Measurements from ENCODE around the gene MLN.

MLN gene

DNA sequence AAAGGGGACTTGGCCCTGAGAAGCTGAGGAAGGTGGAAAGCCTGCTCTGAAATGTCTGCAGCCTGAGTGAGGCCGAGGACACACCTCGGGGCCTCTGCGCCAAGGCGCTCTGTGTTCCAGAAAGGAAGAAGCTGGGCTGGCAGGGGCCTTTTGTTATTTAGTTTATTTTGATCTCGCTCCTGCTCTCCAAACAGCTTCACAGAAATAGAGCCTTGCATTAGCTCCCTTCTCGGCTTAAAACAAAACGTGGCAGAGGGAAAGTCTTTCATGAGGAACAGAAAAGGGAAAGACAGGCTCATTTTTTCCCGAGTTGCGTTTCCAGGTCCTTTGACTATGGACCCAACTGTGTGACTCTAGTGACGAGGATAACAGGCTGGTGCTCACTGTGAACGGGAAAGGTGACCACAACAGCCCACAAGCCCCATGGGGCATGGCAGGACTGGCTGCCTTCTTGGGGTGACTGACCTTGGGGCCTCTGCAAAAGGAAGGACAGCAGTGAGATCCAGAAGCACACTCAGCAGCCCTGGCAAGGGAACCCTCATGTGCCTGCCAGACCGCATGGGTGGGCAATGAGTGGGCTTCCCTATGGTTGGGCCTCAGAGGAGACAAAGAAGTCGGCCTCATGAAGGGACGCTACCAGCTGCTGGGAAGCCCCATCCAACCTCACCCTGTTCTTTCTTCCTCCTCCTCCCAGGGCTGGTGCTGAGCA is 33.5 kb downstream of the MLN start:
- no peak for DNase-seq

DNA sequence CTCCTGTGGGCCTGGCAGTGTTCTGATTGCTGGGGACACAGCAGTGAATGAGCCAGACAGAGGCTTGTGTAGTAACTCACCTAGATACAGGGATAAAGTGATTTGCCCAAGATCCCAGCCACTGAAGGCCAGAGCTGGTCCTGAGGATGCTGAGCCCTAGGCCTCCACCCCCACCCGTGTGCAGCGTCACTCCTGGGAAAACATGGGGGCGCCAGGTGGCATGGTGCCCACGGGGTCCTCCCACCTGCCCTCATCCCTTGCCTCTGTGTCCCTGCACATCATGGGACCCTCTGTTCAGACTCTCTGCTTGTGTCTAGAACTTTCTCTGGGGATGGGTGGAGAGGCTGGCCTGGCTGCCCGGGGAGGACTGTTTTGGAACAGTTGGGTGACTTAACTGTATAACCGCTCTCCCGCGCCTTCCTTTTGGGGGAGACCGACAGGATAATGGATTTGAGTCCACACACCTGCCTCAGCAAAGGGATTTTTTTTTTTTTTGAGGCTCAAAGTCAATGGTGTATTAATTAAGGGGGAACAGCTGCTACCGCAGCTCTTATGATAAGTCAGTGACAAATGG is 34.5 kb downstream of the MLN start:
- no peak for DNase-seq

DNA sequence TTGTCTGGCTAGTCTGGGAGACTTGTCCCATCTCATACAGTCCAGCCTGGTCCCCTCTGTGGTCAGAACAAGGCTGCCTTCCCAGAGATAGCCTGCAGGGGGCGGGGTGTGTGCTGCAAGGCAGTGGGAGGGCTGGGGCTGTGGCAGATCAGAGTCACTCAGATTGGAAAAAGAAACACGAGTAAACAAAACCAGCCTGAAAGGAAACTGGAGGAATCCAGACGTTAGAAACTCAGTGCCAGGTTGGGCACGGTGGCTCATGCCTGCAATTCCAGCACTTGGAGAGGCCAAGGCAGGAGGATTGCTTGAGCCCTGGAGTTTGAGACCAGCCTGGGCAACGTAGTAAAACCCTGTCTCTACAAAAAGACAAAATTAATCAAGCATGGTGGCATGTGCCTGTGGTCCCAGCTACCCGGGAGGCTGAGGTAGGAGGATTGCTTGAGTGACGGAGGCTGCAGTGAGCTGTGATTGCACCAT is 35.1 kb downstream of the MLN start:
- DNase-seq, result peak; percentile 82

DNA sequence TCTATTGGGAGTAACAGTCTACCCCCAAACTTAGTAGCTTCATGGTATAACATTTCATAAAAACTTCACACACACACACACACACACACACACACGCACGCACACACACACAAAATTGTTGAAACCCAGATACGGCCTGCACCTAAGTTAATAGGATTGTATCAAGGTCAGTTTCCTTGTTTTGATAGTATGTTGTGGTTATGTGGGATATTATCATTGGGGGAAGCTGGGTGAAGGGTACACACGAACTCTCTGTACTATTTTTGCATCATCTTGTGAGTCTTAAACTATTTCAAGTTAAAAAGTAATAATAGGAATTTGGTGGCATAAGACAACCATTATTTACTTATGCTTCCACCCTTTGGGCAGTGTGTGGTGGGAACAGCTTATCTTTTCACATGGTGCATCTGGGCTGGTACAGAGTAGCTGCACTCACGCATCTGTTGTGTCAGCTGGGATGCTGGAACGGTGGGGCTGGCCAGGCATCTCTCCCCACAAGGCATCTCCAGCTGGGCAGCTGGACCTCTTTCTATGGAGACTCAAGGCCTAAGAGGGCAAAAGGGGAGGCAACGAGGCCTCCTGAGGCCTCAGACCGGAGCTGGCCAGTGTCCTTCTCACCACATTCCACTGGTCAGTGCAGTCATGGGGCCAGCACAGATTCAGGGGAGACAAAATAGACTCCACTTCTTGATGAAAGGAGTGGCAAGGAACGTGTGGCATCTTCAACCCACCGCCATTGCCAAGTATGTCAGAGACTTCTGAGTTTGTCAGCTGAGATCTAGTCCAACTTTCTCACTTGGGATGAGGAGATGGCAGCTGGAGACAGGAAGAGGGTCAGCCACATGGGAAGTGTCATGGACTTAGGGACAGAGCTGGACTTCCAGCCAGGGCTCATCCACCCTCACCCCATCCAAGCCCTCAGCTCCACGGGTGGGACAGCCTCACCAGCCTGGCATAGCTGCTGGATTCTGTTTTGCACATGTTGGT is 36.6 kb downstream of the MLN start:
- DNase-seq, result no peak

DNA sequence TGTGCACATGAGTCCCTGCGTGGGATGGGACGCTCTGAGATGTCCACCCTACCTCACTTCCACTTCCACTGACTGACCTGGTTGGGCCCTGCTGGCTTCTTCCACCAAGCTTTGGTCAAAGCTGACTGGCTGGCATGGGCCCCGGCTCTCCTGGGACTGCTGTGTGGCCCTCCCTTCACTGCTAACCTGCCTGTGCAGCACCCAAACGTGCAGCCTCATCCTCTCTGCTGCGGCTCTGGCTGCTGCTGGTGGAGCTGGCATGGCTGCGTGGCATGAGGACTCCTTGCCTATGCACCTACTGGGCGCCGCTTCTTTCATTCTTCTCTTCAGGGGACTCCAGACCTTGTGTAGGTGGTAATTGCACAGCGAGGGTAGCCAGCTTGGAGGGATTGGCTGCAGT is 38.4 kb downstream of the MLN start:
- DNase-seq, result no peak

DNA sequence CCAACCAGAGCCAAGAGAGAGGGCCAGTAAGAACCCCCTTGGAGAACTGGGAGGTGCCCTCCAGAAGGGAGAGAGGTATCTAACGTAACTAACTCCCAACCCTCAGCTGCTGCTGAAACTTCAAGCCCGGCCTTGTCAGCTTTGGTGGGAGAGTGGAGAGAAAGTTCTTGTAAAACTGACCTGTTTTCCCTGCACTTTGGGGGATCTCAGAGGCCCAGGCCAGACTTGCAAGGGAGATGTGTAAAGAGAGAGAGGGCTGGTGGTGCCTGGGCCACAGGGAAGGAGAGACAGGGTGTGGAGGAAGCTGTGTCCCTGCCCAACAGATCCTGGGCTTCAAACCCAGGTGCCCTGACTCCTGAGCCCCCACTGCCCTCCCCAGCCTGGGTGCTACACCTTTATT is 39.8 kb downstream of the MLN start:
- no peak for DNase-seq

DNA sequence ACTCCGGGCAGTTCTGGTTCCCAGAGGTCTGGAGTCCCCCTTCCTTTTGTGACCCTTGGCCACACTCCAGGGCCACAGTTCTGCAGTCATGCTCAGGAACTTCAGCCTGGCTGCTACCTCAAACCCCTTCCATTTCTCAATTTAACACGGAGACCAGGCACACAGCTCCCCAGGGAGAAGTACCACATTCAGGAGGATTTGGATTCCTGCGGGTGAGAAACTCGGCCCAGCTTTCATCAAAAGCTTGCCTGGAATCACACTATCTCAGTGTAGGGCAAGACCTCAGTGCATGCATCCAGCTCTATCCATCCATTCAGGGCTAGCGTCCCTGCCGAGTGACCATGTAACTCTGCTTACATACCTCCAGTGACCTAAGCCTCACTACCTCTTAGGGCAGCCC is 40.3 kb downstream of the MLN start:
- DNase-seq, result no peak

DNA sequence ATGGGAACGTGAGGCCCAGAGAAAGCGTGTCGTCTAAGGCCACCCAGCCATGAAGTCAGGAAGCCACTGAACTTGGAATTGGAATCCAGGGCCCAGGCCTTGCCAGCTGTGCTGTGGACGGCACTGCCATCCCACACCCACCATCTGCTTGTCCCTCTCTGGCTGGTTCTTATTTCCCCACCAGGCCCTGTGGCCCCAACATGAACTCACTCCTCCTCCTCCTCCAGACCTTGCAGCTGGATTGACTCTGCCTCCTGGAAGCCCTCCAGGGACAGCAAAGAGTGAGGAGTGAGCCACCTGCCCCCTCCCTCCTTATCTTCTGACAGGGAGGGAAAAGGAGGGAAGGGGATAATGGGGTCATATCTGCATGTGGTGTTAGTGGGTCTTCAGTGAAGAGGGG is 41.1 kb downstream of the MLN start:
- no peak for DNase-seq

DNA sequence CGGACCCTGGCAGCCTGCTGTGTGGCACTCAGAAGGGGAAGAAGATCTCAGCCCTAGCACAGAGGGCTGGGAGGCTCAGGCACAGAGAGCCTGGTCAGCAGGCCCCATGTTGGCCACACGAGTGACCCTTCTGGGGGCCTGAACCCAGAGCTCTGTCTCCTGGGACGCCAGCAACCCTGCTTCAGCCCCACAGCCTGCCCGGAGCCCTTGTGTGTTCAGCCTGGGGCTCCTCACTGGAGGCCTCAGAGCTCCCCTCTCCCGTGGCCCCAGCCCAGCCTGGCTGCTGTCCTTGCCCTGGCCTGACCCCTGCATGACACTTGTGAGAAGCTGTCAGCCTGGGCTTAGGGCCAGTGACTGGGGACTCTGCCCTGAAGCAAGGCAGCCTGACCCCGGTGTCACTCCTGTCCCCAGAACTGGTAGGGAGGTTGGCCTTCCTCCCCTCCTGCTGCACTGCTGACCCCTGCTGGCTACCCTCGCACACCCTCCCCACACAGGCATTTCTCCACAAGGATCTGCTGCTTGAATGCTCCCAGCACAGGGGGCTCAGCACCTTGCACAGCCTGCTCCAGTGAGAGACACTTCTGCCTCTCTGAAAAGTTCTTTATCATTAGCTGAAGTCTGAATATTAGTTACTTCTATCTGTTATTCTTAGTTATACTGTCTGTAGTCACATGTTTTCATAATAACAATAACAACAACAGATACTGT is 41.7 kb downstream of the MLN start:
- DNase-seq, result no peak

DNA sequence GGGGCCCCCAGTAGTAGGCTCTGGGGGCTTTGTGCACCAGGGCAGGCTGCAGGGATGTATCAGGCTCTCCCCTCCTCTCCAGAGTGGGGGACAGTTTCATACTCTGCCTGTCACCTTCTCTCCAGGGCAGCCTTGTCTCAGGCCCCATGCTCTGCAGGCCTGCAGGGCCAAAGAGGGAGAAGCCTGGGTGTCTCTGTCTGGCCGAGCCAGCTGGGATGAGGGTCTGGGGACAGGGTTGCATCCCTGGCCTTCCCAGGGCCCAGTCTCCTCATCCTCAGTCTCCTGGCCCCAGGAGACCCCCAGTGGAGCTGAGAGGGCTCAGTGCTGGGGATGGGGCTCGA is 42.3 kb downstream of the MLN start:
- no peak for DNase-seq

DNA sequence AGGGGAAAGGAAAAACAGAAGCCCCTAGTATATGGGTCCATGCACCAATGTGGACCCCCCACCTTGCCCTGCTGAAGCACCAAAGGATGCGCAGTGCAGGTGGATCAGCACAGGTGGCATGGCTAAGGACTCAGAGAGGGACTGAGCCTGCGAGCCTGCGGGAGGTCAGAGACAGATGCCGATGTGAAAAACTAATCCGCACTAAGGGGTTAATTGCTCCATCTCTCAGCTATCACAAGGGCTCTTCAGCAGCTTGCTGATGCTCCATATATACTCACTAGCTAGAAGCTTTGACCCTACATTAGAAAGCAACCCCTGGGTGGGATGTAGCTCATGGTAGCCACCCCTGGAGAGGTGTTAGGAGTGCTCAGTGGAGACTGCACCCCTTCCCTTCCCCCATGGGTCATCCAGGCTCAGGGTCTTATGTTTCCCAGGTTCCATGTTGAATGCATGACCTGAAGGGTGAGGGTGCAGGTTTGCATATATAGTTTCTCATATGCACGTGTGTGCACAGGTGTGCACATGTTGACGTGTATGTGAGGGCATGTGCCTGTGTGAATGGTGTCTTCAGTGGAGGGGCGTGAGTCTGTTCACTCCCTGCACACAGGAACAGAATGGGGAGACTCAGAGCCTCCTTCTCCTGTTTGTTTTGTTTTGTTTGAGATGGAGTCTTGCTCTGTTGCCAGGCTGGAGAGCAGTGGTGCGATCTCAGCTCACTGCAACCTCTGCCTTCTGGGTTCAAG is 43.7 kb downstream of the MLN start:
- DNase-seq, result no peak

DNA sequence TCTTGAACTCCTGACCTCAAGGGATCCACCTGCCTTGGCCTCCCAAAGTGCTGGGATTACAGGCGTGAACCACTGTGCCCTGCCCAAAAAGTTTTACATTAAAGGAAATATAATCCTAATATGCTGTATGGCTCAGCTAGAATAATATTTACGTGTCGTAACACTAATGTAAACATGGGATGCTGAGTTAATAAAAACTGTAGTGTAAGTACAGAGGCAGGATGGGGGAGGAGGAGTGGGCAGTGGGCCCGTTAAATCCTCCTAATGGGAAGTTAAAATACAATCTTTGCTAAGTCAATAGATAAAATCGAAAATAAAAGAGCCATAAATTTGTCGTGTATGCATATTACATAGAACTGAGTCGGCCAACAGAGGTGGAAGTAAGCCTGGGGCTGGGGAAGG is 45.0 kb downstream of the MLN start:
- no peak for DNase-seq

DNA sequence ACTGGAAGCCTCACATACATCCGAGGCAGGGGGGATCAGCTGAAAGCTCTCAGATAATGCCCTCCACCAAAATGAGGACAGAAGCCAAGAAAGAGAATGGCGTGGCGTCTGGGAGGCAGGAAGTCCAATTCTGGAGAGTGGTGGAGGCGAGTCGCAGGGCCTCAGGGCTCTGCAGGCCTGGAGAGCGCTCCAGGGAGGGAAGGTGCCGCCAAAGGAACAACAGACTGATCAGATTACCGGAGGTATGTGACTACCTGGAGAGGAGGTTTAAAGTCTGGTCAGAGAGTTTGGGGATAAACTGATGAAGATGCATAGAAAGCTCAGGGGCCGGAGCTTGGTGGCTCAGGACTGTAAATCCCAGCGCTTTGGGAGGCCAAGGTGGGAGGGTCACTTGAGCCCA is 45.9 kb downstream of the MLN start:
- no peak for DNase-seq

DNA sequence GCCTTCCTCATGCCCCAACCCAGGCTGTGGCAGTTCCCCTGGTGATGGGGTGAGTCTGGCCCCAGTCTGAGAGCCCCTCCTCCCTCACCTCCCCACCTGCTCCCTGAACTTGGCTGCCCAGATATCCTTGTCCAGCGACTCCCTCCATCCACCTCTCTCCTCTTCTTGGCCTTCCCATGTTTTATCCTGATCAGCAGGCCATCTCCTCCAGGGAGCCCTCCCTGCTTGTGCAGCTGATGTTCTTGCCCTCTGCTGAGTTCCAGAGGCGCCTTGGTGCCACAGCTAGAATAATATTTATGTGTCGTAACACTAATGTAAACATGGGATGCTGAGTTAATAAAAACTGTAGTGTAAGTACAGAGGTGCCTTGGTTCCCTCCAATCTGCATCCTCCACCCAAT is 46.7 kb downstream of the MLN start:
- DNase-seq, result no peak

DNA sequence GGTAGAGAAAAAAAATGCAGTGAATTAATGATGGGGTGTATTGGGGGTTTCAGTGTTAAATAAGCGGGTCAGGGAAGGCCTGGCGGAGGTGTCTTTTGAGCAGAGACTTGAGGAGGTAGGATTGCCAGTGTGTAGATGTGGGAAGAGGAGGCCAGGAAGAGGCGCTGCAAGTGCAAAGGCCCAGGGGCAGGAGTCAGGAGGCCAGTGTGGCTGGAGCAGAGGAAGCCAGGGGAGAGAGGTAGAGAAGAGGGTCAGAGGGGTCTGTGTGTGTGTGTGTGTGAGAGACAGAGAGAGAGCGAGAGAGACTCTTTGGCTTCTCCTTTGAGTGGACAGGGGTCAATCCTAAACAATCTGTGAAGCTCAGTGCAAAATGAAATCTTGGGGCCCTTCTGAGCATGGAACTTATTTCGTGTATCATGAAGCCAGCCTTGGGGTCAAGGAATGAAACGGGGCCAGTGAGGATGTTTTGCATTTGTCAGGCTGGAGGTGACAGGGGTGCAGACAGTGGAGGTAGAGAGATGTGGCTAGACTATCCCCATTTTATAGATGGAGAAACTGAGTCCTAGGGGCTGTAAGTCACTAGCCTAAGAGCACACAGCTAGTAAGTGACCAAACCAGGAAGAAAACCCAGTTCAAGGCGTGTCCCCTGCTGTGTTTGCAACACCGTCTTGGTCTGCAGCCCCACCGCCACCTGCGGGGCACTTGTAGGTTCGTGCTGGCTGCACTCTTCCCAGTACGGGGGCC is 47.4 kb downstream of the MLN start:
- no peak for DNase-seq

DNA sequence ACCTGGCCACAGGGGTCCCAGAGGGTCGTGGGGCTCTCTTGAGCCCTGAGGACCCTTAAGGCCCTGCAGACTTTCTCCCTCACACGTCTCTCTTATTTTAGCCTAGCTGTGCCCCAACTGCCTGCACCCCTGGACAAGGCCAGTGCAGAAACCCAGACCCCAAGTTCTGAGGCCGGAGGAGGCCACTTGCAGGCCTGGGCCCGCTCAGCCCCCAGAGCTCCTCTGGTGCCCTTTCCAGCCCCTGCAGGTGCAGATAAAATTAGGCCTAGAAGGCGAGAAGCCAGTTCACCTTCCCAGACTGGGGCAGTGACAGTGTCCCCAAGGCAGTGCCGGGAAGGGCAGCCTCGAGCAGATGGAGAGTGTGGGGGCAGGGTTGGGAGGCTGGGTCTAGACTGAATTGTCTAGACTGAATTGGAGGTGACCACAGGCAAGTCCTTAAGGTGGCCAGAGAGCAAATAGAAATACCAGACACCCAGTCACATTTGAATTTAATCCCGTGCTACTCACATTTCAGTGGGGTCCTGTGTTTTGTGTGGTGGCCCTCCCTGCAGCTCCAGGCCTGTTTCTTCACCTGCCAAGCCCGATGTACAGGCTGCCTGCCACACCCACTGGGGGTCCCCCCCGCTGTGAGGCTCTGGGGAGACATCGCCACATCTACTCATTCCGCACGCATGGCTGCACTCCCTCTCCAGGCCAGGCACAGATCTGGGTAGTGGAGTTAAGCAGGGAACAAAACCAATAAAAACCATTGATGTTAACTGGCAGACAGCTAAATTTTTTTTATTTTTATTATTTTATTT is 48.5 kb downstream of the MLN start:
- DNase-seq, result no peak

DNA sequence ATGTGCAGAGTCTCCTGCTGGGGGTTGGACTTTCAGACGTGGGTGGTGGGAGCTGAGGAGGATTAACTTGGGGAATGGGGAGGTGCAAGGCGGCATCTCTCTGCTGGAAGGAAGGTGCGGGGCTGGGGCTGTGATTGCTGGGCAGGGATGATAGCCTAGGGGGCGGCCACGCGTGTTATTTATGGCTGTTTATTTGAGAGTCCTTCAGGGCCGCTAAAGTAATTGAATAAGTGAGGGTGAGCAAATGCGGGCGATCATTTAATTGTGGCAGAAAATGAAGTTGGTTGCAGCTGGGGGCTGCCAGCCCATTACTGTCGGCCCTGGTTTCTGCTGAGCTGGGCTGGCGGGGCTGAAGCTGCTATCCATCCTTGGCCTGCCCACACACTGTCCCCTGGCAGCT is 49.6 kb downstream of the MLN start:
- DNase-seq, result no peak

DNA sequence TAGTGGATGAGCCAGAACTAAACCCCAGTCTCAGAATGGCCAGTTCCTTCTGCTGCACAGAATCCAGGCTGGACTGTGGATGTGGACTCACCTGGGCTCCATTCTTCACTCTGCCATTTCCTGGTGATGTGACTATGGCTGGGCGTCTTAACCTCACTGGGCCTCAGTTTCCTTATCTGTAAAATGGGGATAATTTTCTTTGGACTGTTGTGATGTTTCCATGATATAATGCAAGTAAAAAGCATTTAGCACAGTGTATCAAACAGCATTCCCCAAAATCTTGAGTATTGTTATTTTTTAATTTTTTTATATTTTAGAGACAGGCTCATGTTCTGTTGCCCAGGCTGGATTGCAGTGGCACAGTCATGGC is 51.2 kb downstream of the MLN start:
- no peak for DNase-seq

DNA sequence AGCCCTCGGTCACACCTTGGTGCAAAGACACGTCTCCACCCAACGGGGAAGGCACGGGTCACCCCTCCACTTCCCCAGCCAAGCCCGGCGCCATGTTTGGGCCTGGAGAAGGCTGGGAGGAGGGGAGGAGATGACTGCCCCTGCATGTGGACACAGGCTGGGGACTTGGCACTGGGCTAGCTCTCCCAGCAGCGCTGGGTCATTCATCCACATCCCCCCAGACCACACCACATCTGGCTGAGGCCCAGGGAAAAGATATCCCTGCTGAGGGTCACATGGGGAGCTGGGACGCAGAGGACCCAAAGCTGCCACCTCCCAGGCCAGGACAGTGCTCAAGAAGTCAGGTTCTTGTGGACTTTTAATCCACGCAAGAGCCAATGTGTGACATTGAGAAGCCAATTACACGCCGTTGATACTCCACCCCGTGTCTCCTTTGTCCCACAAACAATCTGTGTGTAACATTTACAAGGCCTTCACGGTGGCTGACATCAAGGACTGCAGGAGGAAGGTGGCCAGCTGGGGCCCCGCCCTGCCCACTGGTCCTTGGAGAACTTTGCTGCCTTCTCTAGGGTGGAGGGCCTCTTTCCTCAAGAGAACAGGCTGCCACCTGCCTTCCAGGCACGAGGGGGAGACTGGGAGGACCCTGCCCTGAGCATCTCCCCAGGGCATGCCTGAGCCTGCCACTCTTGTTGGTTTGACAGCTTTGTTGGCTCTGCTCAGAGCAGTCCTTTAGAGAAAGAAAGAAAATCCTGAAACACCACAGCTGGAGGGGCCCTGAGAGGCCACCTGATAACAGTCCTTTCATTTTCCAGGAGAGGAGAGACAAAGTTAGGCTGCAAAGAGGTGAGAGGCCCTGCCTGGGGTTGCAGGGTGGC is 51.8 kb downstream of the MLN start:
- DNase-seq, result no peak
